Upper lobe of left lung (tissue), 6 donors: Measurements from ENCODE around the gene NOS1. TPM values are rescaled to one million over a fixed set of nuclear protein-coding genes. Genes with fewer than 3 reads are reported as not detected.

Experiments
- ATAC-seq, 2 donors: fragments of 200-7000 bp; cut with Tn5 transposase; one replicate each; pipeline ENCODE4 v1.9.1; 2022; ENCODE audit warnings: mild to moderate bottlenecking in 2 of 2, moderate library complexity in 2 of 2; ENCODE audit not compliant: low FRiP score in 2 of 2
- DNase-seq, 2 donors: peaks; one replicate each; pipeline ENCODE4 v3.0.0-alpha.2; 2019 to 2020
- H3K27ac ChIP-seq, 4 donors: fragments of 200-600 bp; sonication (generic); one replicate each; pipeline ENCODE4 v1.5.1; 2016 to 2019
- H3K27me3 ChIP-seq, 4 donors: fragments of 200-600 bp; sonication (generic); one replicate each; pipeline ENCODE4 v1.5.1; 2017 to 2019
- H3K36me3 ChIP-seq, 4 donors: fragments of 200-600 bp; sonication (generic); one replicate each; pipeline ENCODE4 v1.5.1; 2016 to 2019
- H3K4me1 ChIP-seq, 4 donors: fragments of 200-600 bp; sonication (generic); one replicate each; pipeline ENCODE4 v1.5.1; 2018 to 2019
- H3K4me3 ChIP-seq, 4 donors: fragments of 200-600 bp; sonication (generic); one replicate each; pipeline ENCODE4 v1.5.1; 2017 to 2019; ENCODE audit warnings: mild to moderate bottlenecking in 2 of 4, moderate library complexity in 1 of 4
- H3K9me3 ChIP-seq, 4 donors: fragments of 200-600 bp; sonication (generic); one replicate each; pipeline ENCODE4 v1.5.1; 2018 to 2019
- EP300 ChIP-seq, 4 donors: sonication (generic); formaldehyde crosslinking; IDR thresholded peaks; one replicate each; pipeline ENCODE4 v1.5.1; 2017; ENCODE audit warnings: antibody characterized with exemption in 4 of 4, control low read depth in 2 of 4
- POLR2A ChIP-seq, 4 donors: fragments of 450-650 bp; IDR thresholded peaks; one replicate each; pipeline ENCODE4 v1.5.1; 2016 to 2017; ENCODE audit warnings: antibody characterized with exemption in 4 of 4, mild to moderate bottlenecking in 2 of 4
- POLR2AphosphoS5 ChIP-seq, 2 donors: sonication (generic); formaldehyde crosslinking; IDR thresholded peaks; one replicate each; pipeline ENCODE4 v1.5.1; 2017; ENCODE audit warnings: antibody characterized with exemption in 2 of 2
- WGBS, 2 donors: methylation state at CpG; one replicate each; pipeline ENCODE4 v1.1.5; 2017 to 2018; 5-methylcytosine and 5-hydroxymethylcytosine counted together
- total RNA-seq, 6 donors: library from RNA; depleted of rRNA in 4 of 6; stranded (reverse); fragments of >200 nt in 4 of 6; gene quantifications; one replicate each; pipeline versions ENCODE4 v1.1.0 to v1.2.1, GENCODE V29; 2016 to 2021
- TF ChIP-seq, protein P1 (sequence below), 6 experiments: fragments of 450-650 bp in 4 of 6; fragments of 200-600 bp in 2 of 6; sonication (generic) in 2 of 6; IDR thresholded peaks; one replicate each; pipeline ENCODE4 v1.5.1; 2016 to 2019; ENCODE audit warnings: antibody characterized with exemption in 6 of 6
- donor health status: DM: no; HTN: no; CAD: no; lungs with moderate emphysema.
- donor health status: DM: no; HTN: yes; CAD: no; lungs with severe emphysema.

The NOS1 gene
- total RNA-seq, 6 donors from 2014 or later: 0.39 to 4.4 (median 2.4) TPM

DNA sequence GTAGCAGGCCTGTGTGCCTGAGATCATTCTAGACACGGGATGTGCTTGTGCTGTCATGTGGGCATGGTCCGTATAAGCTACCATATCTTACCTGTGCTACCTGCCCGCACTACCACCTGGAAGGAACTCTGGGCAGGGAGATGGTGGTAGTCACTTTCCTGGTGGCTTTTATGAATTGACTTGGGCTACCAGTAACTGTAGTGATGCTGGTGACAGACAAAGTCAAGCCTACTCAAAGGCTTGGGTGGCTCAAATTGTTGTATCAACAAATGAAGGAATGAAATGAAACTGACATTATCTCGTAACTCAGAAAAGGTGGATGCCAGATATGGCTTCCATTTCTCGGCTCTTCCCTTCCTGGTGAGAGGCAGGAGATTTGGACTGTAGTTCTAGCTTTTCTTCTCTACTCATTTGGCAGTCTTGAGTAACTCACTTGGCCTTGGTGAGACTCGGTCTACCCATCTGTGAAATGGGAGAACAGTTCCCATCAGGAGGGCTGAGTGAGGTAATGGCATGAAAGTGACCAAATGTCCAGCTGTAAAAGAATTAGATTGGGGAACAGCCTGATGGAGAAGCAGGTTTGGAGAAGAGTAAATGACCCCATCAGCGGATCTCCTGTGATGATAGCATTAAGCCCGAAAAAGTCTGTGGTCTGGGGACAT is 81.3 kb downstream of the NOS1 start:
- TF ChIP-seq POLR2A (IDR thresholded peaks at IDR 0.05) (no peak), EP300 (IDR thresholded peaks at IDR 0.05) (no peak), POLR2AphosphoS5 (IDR thresholded peaks at IDR 0.05) (no peak)
- TF ChIP-seq, protein P1, sequence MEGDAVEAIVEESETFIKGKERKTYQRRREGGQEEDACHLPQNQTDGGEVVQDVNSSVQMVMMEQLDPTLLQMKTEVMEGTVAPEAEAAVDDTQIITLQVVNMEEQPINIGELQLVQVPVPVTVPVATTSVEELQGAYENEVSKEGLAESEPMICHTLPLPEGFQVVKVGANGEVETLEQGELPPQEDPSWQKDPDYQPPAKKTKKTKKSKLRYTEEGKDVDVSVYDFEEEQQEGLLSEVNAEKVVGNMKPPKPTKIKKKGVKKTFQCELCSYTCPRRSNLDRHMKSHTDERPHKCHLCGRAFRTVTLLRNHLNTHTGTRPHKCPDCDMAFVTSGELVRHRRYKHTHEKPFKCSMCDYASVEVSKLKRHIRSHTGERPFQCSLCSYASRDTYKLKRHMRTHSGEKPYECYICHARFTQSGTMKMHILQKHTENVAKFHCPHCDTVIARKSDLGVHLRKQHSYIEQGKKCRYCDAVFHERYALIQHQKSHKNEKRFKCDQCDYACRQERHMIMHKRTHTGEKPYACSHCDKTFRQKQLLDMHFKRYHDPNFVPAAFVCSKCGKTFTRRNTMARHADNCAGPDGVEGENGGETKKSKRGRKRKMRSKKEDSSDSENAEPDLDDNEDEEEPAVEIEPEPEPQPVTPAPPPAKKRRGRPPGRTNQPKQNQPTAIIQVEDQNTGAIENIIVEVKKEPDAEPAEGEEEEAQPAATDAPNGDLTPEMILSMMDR (IDR thresholded peaks at IDR 0.05): no peak
- 83 to 84% methylated on average over 8 of the region's 8 CpGs for WGBS, 2 donors
- Histone ChIP-seq H3K36me3 (no peaks in the 10 kb centered on the region), H3K9me3 (no peaks in the 10 kb centered on the region), H3K4me3 (no peak overlapping the region), H3K27ac (no peak overlapping the region), H3K27me3 (no peaks in the 10 kb centered on the region), H3K4me1 (no peaks in the 10 kb centered on the region)
- DNase-seq (no peak), ATAC-seq (no peak)

DNA sequence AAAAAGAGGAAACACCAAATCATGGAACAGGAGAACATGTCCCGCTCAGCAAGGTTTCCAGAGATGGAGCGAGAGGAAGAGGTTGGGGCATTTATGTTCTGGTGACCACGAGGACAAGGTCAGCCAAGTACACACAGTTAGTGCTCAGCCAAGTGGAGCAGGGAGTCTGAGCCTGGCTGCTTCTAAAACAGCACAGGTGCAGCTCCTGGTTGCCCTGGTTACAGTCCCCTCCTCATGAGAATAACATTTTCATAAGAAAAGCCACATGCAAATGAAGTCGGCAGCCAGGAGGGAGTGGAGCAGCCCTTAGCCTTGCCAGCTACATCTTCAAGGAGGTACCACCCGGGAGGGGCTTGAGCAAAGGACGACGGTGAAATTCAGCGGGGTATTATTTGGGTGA is 81.8 kb downstream of the NOS1 start:
- Histone ChIP-seq H3K36me3 (no peaks in the 10 kb centered on the region), H3K9me3 (no peaks in the 10 kb centered on the region), H3K4me3 (no peak overlapping the region), H3K27me3 (no peaks in the 10 kb centered on the region), H3K27ac (no peak overlapping the region), H3K4me1 (no peaks in the 10 kb centered on the region)
- no peak for TF ChIP-seq EP300 (IDR thresholded peaks at IDR 0.05)
- TF ChIP-seq, protein P1 (IDR thresholded peaks at IDR 0.05): no peak
- TF ChIP-seq POLR2AphosphoS5 (IDR thresholded peaks at IDR 0.05): no peak
- no peak for TF ChIP-seq POLR2A (IDR thresholded peaks at IDR 0.05)
- DNase-seq (no peak), ATAC-seq (no peak)
- WGBS, 2 donors: 31 to 41% methylated on average over 8 of the region's 8 CpGs

DNA sequence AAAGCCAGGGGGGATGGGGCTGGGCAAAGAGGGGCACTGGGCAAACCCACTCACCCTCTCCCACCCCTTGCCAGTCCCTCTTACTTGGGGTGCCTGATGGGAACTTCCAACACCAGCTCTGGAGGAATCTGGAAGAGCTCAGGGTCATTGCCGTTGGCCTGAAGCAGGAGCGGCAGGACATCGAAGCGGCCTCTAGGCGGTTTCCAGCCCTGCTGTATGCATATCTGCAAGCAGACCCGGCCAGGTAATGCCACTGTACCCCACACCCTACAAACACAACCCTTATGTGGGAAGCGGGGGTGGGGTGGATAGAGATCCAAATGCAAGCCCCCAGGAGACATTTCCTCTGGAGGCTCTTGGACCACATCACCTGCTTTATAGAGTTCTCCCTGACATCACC is 83.6 kb downstream of the NOS1 start:
- Histone ChIP-seq H3K27me3 (no peaks in the 10 kb centered on the region), H3K4me3 (no peak overlapping the region), H3K27ac (no peak overlapping the region), H3K4me1 (no peaks in the 10 kb centered on the region), H3K36me3 (no peaks in the 10 kb centered on the region), H3K9me3 (no peaks in the 10 kb centered on the region)
- DNase-seq: no peak
- WGBS, 2 donors: 66 to 73% methylated on average over 4 to 7 of the region's 7 CpGs
- TF ChIP-seq POLR2A (IDR thresholded peaks at IDR 0.05) (no peak), EP300 (IDR thresholded peaks at IDR 0.05) (no peak), POLR2AphosphoS5 (IDR thresholded peaks at IDR 0.05) (no peak)
- TF ChIP-seq, protein P1 (IDR thresholded peaks at IDR 0.05): no peak
- ATAC-seq: no peak

DNA sequence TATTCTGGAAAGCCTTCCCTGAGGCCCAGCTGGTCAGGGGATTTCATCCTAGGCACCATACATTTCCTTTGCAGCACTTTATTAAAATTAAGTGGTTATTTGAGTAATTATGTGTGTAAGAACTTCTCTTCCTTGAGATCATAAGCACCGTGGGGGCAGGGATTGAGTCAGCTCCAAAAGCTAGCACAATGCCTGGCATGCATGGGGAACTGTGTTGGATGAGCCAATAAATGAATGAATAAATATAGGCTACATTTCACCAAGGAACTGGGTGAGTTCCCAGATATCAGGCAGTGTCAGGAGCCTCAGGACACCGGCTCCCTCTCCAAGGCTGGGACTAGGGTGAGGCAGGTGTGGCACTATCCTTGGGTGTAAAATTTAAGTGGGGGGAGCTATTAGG is 88.3 kb downstream of the NOS1 start:
- DNase-seq: no peak
- Histone ChIP-seq H3K36me3 (no peaks in the 10 kb centered on the region), H3K9me3 (no peaks in the 10 kb centered on the region), H3K4me3 (no peak overlapping the region), H3K27ac (no peak overlapping the region), H3K4me1 (no peaks in the 10 kb centered on the region), H3K27me3 (no peaks in the 10 kb centered on the region)
- no peak for TF ChIP-seq EP300 (IDR thresholded peaks at IDR 0.05)
- TF ChIP-seq, protein P1 (IDR thresholded peaks at IDR 0.05): no peak
- TF ChIP-seq POLR2AphosphoS5 (IDR thresholded peaks at IDR 0.05): no peak
- no peak for TF ChIP-seq POLR2A (IDR thresholded peaks at IDR 0.05)
- WGBS, 2 donors: 75 to 79% methylated on average over 2 of the region's 2 CpGs
- no peak for ATAC-seq

DNA sequence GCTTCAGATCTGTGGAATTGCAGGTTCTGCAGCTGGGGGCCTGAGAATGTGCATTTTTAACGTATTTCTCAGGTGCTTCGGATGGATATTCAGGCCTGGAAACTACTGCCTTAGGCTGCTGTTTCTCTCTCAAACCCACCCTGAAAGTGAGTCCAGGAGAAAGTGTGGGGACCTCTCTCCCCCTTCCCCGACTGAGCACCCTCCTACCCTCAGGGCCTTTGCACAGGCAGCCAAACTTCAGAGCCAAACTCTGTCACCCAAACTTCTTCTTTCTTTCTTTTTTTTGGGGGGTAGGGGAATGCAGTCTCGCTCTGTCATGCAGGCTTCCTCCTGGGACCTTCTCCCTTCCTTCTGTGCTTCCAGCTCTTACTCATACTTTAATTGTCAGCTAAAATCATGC is 88.7 kb downstream of the NOS1 start:
- no peaks in the 10 kb centered on the region for H3K27me3 ChIP-seq
- TF ChIP-seq POLR2AphosphoS5 (IDR thresholded peaks at IDR 0.05): no peak
- no peaks in the 10 kb centered on the region for H3K9me3 ChIP-seq
- WGBS, 2 donors: 86 to 90% methylated on average over 2 to 4 of the region's 4 CpGs
- H3K4me3 ChIP-seq: no peak overlapping the region
- ATAC-seq (no peak), DNase-seq (no peak)
- no peaks in the 10 kb centered on the region for H3K36me3 ChIP-seq
- H3K4me1 ChIP-seq: no peaks in the 10 kb centered on the region
- H3K27ac ChIP-seq: no peak overlapping the region
